ENCODE data around the gene RILP.

Gene RILP

DNA sequence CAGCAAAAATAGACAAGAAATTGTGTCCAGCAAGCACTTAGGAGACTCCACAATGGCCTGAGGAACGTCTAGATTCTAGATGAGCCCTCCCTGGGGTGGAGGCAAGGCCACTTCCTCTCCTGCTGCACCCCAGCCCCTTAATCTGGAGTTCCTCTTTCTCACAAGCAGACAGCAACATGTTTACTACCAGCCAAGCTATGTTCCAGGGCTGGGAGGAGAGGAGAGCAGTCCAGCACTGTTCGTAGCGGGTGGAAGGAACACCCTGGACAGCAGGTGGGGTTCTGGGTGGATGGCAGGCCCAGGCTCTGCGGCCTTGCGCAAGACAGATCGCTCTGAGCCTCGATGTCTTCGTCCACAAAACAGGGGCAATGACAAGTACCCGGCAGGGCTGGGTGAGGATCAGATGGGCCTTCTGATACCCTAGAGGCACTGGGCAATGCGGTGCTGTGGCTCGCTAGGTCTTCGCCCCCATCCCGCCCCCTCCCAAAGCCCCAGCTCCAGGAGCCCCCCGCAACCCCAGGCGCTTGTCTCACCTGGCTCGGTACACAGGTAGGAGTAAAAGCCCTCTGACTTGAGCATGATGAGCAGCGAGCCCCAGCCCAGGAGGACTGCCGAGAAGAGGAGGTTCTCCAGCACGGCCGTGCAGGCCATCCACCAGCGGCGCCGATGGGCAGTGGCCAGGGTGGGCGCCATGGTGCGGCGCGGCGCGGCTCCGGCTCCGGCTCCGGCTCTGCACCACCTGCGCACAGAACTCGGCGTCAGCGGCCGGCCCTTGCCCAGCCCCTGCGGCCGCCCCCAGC is 22.3 kb downstream of the RILP start:
- Histone ChIP-seq H3K4me1 (ENCODE audit: low read length) (peaks cover 25% of the 10 kb centered on the region), H4K20me1 (ENCODE audit: insufficient read depth, low read length) (no peaks in the 10 kb centered on the region), H3K36me3 (replicated peaks; ENCODE audit: low read depth, low read length) (no peaks in the 10 kb centered on the region), H3K4me3 (ENCODE audit: low read length) (peak overlapping the region; percentile 97), H3K27ac (ENCODE audit: low read length) (peak overlapping the region; percentile 33), H3K9me3 (ENCODE audit: insufficient read depth, low read length) (no peaks in the 10 kb centered on the region), H3K27me3 (ENCODE audit: low read depth, low read length) (peaks cover 3% of the 10 kb centered on the region), H3K79me2 (ENCODE audit: low read length) (no peaks in the 10 kb centered on the region), H3K9ac (ENCODE audit: low read length) (peak overlapping the region; percentile 79), H3K4me2 (ENCODE audit: low read length) (peak overlapping the region; percentile 97), H2AFZ (ENCODE audit: low read depth, low read length) (peak overlapping the region; percentile 61)
- no peak for TF ChIP-seq EZH2phosphoT487 (IDR thresholded peaks at IDR 0.05; ENCODE audit: low read depth)
- TF ChIP-seq, protein P1, sequence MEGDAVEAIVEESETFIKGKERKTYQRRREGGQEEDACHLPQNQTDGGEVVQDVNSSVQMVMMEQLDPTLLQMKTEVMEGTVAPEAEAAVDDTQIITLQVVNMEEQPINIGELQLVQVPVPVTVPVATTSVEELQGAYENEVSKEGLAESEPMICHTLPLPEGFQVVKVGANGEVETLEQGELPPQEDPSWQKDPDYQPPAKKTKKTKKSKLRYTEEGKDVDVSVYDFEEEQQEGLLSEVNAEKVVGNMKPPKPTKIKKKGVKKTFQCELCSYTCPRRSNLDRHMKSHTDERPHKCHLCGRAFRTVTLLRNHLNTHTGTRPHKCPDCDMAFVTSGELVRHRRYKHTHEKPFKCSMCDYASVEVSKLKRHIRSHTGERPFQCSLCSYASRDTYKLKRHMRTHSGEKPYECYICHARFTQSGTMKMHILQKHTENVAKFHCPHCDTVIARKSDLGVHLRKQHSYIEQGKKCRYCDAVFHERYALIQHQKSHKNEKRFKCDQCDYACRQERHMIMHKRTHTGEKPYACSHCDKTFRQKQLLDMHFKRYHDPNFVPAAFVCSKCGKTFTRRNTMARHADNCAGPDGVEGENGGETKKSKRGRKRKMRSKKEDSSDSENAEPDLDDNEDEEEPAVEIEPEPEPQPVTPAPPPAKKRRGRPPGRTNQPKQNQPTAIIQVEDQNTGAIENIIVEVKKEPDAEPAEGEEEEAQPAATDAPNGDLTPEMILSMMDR (IDR thresholded peaks at IDR 0.05; ENCODE audit: low read depth, low read length) = no peak

DNA sequence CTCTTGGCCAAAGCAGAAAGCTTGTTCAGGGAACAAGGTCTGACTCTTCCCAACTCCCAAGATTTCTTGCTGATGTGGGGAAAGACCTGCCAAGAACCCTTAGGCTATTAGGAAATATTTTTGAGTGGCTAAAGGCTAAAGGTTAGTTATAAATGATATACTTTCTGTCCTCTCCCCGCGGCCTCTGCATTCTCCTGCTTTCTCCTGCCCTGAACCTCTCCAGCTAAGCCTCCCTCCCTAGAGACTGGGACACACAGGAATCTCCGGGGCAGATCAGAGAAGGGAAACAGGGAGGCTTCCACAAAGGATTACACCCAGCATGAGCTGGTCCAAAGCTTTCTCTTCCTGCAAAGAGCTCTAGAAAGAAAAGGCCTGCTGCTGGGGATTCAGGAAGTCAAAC is 23.3 kb downstream of the RILP start:
- H3K9ac ChIP-seq (ENCODE audit: low read length) = no peak overlapping the region

DNA sequence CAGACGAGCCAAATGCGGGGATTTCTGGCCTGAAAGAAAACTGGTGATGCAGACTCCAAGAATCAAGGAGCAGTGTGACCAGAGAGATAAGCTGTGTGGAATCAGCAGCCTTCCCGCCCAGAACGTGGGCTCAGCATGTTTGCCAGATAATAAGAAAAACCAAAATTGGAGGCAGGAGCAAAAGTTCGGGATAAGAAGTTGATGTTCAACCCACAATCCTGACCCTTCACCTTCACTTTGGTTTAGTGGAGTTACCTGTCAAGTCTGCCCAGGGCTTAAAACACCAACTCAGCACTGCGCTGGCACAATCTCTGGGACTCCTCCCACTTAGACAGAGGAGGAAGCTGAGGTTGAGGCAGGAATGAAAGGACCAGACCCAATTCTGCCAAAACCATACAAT is 24.1 kb downstream of the RILP start:
- Histone ChIP-seq H4K20me1 (ENCODE audit: insufficient read depth, low read length) (no peaks in the 10 kb centered on the region), H3K27me3 (ENCODE audit: low read depth, low read length) (no peaks in the 10 kb centered on the region), H3K79me2 (ENCODE audit: low read length) (no peaks in the 10 kb centered on the region), H3K27ac (ENCODE audit: low read length) (no peak overlapping the region), H3K9me3 (ENCODE audit: insufficient read depth, low read length) (no peaks in the 10 kb centered on the region), H3K4me1 (ENCODE audit: low read length) (peaks cover 15% of the 10 kb centered on the region), H2AFZ (ENCODE audit: low read depth, low read length) (no peak overlapping the region), H3K9ac (ENCODE audit: low read length) (no peak overlapping the region), H3K4me2 (ENCODE audit: low read length) (no peak overlapping the region), H3K4me3 (ENCODE audit: low read length) (no peak overlapping the region), H3K36me3 (replicated peaks; ENCODE audit: low read depth, low read length) (no peaks in the 10 kb centered on the region)
- no peak for TF ChIP-seq EZH2phosphoT487 (IDR thresholded peaks at IDR 0.05; ENCODE audit: low read depth)
- TF ChIP-seq, protein P1 (IDR thresholded peaks at IDR 0.05; ENCODE audit: low read depth, low read length) = no peak

More for the DNA sequence above, 23.3 kb downstream of the RILP start:
- Histone ChIP-seq H3K27me3 (ENCODE audit: low read depth, low read length) (no peaks in the 10 kb centered on the region), H4K20me1 (ENCODE audit: insufficient read depth, low read length) (no peaks in the 10 kb centered on the region), H3K27ac (ENCODE audit: low read length) (no peak overlapping the region), H2AFZ (ENCODE audit: low read depth, low read length) (no peak overlapping the region), H3K9me3 (ENCODE audit: insufficient read depth, low read length) (no peaks in the 10 kb centered on the region), H3K4me1 (ENCODE audit: low read length) (peaks cover 19% of the 10 kb centered on the region), H3K79me2 (ENCODE audit: low read length) (no peaks in the 10 kb centered on the region), H3K4me3 (ENCODE audit: low read length) (no peak overlapping the region), H3K36me3 (replicated peaks; ENCODE audit: low read depth, low read length) (no peaks in the 10 kb centered on the region), H3K4me2 (ENCODE audit: low read length) (no peak overlapping the region)
- no peak for TF ChIP-seq EZH2phosphoT487 (IDR thresholded peaks at IDR 0.05; ENCODE audit: low read depth)
- TF ChIP-seq, protein P1 (IDR thresholded peaks at IDR 0.05; ENCODE audit: low read depth, low read length) = no peak

DNA sequence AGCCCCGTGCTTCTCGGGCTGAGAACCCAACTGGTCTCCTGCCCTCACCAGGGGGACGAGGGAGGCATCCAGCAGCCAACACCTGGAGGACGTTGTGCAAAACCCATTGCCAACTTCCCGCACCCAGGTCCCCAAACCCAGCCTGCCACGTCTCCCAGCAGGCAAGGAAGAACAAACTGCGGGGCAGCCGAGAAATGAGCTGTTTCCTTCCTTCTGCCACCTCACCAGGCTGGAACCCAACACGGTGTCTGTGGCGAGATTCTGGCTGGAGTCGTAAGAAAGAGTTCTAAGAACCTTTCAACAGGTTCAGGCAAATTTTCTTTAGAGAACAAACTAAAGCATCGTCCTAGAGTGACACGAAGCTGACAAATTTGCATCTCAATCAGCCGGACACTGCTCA is 24.6 kb downstream of the RILP start:
- Histone ChIP-seq H2AFZ (ENCODE audit: low read depth, low read length) (no peak overlapping the region), H3K79me2 (ENCODE audit: low read length) (no peaks in the 10 kb centered on the region), H3K4me1 (ENCODE audit: low read length) (peaks cover 9% of the 10 kb centered on the region), H3K4me2 (ENCODE audit: low read length) (no peak overlapping the region), H3K9ac (ENCODE audit: low read length) (no peak overlapping the region), H4K20me1 (ENCODE audit: insufficient read depth, low read length) (no peaks in the 10 kb centered on the region), H3K27me3 (ENCODE audit: low read depth, low read length) (no peaks in the 10 kb centered on the region), H3K27ac (ENCODE audit: low read length) (no peak overlapping the region), H3K4me3 (ENCODE audit: low read length) (no peak overlapping the region), H3K9me3 (ENCODE audit: insufficient read depth, low read length) (no peaks in the 10 kb centered on the region), H3K36me3 (replicated peaks; ENCODE audit: low read depth, low read length) (no peaks in the 10 kb centered on the region)
- no peak for TF ChIP-seq EZH2phosphoT487 (IDR thresholded peaks at IDR 0.05; ENCODE audit: low read depth)
- TF ChIP-seq, protein P1 (IDR thresholded peaks at IDR 0.05; ENCODE audit: low read depth, low read length) = no peak
